GM12874 (cell line): ENCODE measurements around the gene TYW1B.

Experiments used
- TF ChIP-seq, protein P1 (sequence below): IDR thresholded peaks from 2 replicates; pipeline ENCODE4 v1.5.1; 2011; ENCODE audit warnings: low read depth, mild to moderate bottlenecking, control low read depth, low read length, moderate library complexity; ENCODE audit not compliant: insufficient read depth

The TYW1B gene

DNA sequence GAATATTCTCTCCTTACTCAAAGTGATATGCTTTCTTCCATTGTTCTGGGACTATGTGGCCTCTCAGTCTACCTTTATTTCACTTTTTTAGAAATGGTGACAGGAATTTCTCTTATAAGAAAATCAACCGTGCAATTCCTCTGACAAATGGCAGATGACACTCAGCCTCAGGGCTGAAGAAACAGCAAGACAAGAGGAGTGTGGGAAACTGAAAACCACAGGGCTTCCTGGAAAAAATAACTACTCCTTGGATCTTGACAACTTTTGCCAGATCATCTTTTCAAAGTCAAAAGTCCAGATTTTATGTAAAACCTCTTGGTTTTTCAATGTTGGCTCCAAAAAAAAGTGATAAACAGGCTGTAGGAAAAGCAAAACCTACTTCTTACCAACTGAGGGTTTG is 121.5 kb downstream of the TYW1B start:
- TF ChIP-seq, protein P1, sequence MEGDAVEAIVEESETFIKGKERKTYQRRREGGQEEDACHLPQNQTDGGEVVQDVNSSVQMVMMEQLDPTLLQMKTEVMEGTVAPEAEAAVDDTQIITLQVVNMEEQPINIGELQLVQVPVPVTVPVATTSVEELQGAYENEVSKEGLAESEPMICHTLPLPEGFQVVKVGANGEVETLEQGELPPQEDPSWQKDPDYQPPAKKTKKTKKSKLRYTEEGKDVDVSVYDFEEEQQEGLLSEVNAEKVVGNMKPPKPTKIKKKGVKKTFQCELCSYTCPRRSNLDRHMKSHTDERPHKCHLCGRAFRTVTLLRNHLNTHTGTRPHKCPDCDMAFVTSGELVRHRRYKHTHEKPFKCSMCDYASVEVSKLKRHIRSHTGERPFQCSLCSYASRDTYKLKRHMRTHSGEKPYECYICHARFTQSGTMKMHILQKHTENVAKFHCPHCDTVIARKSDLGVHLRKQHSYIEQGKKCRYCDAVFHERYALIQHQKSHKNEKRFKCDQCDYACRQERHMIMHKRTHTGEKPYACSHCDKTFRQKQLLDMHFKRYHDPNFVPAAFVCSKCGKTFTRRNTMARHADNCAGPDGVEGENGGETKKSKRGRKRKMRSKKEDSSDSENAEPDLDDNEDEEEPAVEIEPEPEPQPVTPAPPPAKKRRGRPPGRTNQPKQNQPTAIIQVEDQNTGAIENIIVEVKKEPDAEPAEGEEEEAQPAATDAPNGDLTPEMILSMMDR = no peak

DNA sequence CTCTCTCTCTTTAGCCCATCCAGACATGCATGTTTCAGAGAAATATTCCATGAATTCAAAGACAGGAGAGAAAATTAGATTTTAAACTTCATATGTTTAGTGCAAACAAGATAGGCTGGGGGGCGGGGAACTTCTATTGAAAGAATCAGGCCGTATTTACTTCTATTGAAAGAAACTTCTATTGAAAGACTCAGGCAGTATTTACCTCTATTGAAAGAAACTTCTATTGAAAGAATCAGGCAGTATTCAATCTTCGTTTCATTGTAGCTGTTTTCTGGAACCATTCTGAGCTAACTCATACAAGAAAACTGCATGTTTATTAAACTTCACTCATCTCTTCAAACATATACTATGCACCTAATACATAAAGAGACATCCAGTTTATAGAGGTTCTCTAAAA is 123.1 kb downstream of the TYW1B start:
- TF ChIP-seq, protein P1 = no peak

DNA sequence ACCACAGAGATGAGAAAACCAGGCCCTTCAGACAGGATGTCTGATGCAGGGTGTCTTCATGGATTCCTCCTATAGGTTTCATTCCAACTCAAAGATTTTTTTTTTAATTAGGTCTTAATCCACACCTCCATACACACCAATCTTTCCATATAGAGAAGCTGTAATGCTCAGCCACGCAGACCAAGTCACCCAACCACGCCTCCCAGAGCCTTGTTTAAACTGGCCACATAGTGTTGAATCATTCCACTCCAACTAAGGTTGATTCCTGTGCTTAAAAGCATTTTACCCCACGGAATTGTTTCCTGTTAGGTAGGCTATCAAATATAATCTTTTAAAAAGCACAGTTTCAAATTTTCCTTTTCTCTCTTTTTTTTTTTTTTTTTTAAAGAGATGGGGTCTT is 153.6 kb downstream of the TYW1B start:
- TF ChIP-seq, protein P1 = no peak

DNA sequence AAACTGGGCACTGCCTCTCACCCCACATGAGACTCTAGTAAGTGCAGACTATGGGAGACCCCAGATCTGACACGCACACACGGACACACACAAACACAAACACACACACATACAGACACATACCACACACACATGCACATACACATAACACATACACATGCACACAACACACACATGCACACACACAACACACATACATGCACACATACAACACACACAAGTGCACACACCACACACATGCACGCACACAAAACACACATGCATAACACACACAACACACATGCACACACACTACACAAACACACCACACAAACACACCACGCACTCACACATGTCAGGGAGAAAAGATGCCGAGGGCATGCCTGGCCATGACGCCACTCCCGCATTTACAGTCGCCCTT is 205.5 kb downstream of the TYW1B start:
- TF ChIP-seq, protein P1 = no peak

DNA sequence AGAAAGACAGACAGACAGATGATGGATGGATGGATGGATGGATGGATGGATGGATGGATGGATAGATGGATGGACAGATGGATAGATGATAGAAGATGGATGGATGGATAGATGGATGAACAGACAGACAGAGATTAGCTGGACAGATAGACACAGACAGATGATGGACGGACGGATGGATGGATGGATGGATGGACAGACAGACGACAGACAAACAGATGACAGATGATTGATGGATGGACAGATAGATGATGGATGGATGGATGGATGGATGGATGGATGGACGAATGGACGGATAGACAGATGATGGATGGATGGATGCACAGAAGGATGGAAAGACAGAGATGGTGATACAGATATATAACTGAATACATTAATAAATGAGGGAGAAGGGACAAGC is 224.9 kb downstream of the TYW1B start:
- TF ChIP-seq, protein P1 = no peak

DNA sequence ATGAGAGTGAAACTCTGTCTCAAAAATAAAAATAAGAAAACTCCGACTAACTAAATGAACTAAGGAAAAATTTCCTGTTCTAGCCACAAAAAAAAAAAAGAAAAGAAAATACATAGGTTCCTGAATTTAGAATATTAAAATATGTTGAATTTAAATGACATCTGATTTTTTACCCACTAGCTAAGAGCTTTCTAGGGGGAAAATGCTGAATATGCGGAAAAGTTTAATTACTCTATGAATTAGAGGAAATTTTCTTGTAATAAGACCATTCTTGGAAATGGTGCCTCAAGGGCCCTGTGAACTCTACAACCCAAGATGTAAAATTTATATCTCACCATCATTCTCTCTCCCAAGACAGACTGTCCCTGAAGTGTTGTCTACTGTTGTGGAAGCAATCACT is 250.9 kb downstream of the TYW1B start:
- TF ChIP-seq, protein P1 = no peak

DNA sequence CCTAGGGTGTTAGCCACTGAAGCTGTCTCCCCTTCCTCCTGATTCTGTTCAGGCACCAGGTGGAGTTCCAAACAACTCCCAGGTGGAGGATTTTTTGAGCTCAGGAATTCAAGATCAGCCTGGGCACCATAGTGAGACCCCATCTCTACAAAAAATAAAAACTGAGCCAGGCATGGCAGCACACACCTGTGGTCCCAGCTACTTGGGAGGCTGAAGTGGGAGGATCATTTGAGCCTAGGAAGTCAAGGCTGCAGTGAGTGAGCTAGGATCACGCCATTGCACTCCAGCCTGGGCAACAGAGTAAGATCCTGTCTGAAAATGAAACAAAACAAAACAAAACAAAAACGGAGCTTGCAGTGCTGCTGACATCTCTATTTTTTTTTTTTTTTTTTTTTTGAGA is 287.1 kb downstream of the TYW1B start:
- TF ChIP-seq, protein P1 = no peak

DNA sequence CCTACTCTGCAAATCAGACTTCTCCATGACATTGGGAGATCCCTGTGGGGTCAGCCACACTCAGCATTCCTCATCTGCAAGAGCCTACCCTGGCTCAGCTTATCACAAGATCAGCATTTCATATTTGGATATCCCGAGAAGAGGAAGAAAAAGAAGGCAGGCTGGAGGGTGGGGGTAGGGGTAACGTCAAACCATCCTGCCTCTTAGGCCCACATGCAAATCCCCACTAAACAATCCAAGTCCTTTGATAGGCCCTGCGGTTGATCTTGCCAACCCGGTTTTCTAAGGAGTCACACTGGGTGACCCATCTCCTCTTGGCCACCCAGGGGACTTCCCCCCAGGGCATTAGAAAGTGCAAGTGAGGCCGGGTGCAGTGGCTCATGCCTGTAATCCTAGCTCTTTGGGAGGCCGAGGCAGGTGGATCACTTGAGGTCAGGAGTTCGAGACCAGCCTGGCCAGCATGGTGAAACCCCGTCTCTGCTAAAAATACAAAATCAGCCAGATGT is 287.8 kb downstream of the TYW1B start:
- TF ChIP-seq, protein P1 = no peak
